H1 (cell line): ENCODE results near the gene GGA3. TPM values are rescaled to one million over a fixed set of nuclear protein-coding genes. Genes with fewer than 3 reads are reported as not detected.

Experiments used
- ATF2 ChIP-seq: IDR thresholded peaks from 2 replicates; pipeline ENCODE4 v1.6.1; 2012; ENCODE audit warnings: low read length, inconsistent platforms
- EP300 ChIP-seq, 2 experiments: IDR thresholded peaks; 1 replicate in 1 of 2; 2 replicates in 1 of 2; pipeline ENCODE4 v1.6.1; 2011 to 2012; ENCODE audit warnings: low read depth in 2 of 2, low read length in 2 of 2, mild to moderate bottlenecking in 2 of 2, borderline replicate concordance in 1 of 2, inconsistent platforms in 1 of 2, moderate library complexity in 1 of 2
- FOSL1 ChIP-seq: IDR thresholded peaks from 2 replicates; pipeline ENCODE4 v1.6.1; 2011; ENCODE audit warnings: mild to moderate bottlenecking, low read depth, low read length, moderate library complexity; ENCODE audit not compliant: insufficient read depth
- MAX ChIP-seq: IDR thresholded peaks from 2 replicates; pipeline ENCODE4 v1.6.1; 2012; ENCODE audit warnings: inconsistent platforms
- TAF1 ChIP-seq: IDR thresholded peaks from 2 replicates; pipeline ENCODE4 v1.6.1; 2011; ENCODE audit warnings: mild to moderate bottlenecking, low read depth, low read length
- polyA plus RNA-seq, 7 experiments: library from polyadenylated mRNA; depleted of rRNA in 3 of 7; stranded (reverse) in 5 of 7; unstranded in 2 of 7; fragments of >200 nt in 5 of 7; fragments of 200-250 nt in 2 of 7; gene quantifications; 1 replicate in 5 of 7; 2 replicates in 1 of 7; 4 replicates in 1 of 7; pipeline versions ENCODE4 v1.2.1 to v1.2.3, GENCODE V29; 2011 to 2013; ENCODE audit warnings: missing spikeins in 2 of 7, mixed read lengths in 2 of 7
- total RNA-seq: library from RNA; stranded (reverse); fragmentation: NEBNext Ultra II Directional; extraction: Animal tissue kit (Norgen Biotek cat#: 25700); gene quantifications from 2 replicates; pipeline ENCODE4 v1.2.1, GENCODE V29; 2021

The GGA3 gene
- total and polyA plus RNA-seq, 2 of the 8 experiments (the other 6 are each of a cell fraction or from before 2014, with no cell fraction given) = 40.6 to 60.0 TPM

- TF ChIP-seq EP300 (IDR thresholded peaks at IDR 0.05; ENCODE audit: borderline replicate concordance in 1 of 2, low read depth in 2 of 2, low read length in 2 of 2) (no peak), TAF1 (no peak), MAX (no peak), ATF2 (no peak), FOSL1 (no peak)
These were observed 29.5 kb downstream of the GGA3 start (continued) for GRCh38 chr17:75231741-75232464.
